ELR (cell line): ENCODE measurements around the gene TEC.
"Not testable (repeated sequence)": the region's sequence is repeated elsewhere in the genome, so short reads cannot be mapped to it uniquely, and the experiment has no call there.

Experiments
- DNase-seq: peaks from one replicate; pipeline ENCODE4 v3.0.0-alpha.2; 2015; ENCODE audit warnings: low read depth

Gene TEC

GRCh38 chr4:48242511-48243195 lies 27.0 kb downstream of the TEC start:
- DNase-seq = no peak

DNA sequence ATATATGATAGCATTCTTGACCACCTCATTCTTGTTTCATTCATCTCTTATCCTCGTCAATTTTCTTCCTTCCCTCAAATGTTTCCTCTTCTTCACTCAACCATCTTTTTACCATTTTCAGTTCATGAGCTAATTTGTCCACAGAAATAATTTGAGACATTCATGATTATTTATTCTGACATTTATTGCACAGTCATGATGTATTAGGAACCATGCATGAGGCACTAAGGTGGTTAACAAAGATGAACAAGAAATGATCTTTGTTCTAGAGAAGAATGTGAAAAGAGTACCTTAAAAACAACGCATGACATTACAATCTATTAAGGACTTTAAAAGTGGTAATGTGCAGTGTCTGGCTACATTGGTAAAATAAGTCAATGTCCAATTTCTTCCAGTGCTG lies 27.9 kb downstream of the TEC start:
- no peak for DNase-seq

GRCh38 chr4:48237996-48238645 lies 31.5 kb downstream of the TEC start:
- DNase-seq = peak; percentile 9

DNA sequence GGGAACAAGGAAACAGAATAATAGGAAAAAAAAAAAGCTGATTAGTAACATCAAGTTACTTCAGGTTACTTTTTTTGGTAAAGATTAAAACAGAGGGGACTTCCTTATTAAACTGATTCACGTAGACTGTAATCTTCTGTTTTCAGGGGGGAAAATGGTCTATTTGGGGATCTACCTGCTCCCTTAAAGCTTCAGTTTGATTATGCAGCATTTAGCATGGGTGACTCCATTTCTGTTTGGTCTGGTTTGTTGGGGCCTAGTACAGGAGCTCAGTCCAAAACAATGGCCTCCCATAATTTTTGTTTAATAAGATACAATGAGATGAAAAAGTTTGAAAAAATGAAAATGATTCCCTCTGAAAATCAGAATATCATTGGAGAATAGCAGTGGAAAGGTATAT lies 34.6 kb downstream of the TEC start:
- DNase-seq = no peak

GRCh38 chr4:48234575-48234974 lies 35.1 kb downstream of the TEC start:
- DNase-seq = no peak

DNA sequence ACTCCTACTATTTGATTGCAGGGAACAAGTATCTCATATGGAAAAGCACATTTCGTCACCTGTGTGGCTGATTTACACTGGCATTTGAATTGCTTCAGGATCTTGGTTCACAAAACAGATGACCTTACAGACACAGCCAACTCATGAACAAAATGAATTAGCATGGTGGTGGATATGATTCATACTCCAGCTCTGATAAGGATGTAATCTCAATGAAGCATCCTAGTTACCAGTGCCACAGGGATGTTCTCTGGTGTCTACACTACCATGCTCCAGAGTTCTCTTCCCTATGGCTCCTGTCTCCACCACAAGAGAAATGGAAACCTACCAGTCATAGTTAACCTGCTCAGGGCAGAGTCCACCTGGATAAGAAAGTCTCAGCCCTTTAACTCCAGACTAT lies 40.7 kb downstream of the TEC start:
- DNase-seq = no peak

DNA sequence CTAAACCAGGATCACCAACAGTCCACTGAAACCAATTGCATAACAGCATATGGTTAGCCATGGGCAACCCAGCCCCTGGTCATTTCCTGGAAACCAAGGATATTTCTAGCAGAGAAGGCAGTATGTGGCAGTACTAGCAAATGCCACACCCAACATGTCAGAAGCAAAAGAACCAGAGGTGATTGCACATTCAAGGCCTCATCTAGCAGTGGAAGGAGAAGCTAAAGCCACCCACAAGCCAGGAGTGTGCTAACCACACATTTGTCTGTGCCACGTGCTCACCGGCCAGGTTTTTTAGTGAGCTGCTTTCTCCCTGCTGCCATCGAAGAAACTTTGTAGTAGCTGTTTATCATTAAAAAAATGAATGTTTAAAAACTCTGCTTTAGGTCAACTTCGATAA lies 42.0 kb downstream of the TEC start:
- DNase-seq = no peak

- DNase-seq = no peak
These were observed 43.4 kb downstream of the TEC start for GRCh38 chr4:48226199-48226598.

DNA sequence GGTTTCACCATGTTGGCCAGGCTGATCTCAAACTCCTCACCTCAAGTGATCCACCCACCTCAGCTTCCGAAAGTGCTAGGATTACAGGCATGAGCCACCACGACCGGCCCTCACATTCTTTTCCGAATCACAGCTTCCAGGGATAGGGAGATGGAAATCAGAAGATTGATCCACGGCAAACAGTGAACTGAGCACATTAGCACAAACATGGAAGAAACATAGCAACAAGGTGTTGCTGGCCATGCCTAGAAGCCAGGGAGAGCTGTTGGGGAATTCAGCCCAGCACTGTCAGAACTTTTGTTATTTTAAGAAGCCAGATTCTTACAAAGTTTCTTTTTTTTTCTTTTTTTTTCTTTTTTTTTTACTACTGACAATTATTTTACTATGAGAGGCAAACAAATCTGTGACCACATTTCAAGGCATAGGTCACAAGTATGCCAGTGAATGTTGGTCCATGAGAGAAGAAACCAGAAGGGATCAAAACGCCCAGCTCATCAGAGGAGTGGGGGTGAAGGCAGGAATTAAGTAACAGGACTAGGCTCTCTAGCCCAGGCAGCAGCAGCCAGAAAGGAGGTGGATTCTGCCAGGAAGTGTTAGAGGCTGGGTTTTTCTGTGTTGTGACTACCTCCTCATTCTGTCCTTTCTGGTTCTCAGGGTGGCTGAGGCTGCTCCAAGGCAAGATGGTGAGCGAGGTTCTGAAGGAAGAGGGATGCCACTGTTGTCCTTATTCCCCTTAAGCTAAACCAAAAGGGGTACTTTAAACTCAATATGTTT lies 44.1 kb downstream of the TEC start:
- DNase-seq = no peak

DNA sequence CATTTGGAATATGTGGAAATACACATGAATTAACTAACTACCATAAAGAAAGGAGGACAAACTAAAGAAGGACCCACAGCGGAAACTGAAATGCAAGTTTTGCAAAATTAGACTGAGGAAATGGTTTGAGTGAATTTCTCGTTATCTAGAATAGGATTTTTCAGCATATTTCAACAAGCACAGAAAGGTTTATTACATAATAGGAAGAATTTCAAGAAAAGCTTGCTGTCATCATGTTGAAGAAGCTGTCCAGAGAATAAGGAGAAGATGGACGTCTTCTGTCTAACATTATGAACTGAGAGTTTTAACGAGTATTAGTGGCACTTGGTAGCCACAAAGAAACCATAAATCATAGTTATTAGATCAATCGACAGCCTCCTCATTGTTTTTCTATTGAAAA lies 45.0 kb downstream of the TEC start:
- no peak for DNase-seq

GRCh38 chr4:48223633-48224295 lies 45.9 kb downstream of the TEC start:
- peak; percentile 74 for DNase-seq

DNA sequence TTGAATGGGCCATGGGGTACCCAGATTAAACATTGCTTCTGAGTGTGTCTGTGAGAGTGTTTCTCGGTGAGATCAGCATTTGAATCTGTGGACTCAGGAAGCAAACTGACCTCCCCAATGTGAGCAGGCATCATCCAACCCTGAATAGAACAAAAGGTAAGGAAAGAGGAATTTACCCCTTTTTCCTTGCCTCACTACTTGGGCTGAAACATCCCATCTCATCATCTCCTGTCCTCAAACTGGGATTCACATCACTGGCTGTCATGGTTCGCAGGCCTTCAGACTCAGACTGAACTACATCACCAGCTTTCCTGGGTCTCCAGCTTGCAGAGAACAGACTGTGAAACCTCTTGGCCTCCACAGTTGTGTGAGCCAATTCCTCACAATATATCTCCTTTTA lies 47.1 kb downstream of the TEC start:
- DNase-seq = no peak

DNA sequence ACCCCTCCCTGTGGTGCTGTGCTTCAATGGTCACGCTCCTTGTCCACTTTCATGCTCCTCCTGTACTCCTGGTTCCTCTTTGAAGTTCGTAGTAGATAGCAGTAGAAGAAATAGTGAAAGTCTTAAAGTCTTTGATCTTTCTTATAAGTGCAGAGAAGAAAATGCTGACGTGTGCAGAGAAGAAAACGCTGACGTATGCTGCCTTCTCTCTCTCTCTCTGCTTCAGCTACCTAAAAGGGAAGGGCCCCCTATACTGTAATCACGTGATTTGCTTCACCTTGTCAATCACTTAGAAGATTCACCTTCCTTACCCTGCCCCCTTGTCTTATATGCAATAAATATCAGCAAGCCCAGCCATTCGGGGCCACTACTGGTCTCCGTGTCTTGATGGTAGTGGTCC lies 50.2 kb downstream of the TEC start:
- DNase-seq = not testable (repeated sequence)

DNA sequence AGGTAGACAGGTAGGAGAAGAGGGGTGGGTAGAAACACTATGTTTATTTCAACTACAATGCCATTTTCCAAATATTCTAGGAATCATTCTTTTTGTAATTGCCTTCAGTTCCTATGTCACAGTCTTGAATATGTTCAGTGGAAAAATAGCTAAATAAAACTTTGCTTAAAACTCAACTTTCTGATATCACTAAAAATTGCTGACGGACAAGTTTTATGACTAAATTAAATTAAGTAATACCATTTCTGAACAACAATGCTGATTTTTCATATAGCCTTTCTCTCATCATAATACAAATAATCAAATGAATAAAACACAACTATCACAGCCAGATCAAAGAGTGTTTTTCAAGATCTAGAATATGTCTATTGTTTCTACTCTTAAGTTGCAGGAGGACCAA lies 53.1 kb downstream of the TEC start:
- no peak for DNase-seq

GRCh38 chr4:48215977-48216376 lies 53.7 kb downstream of the TEC start:
- DNase-seq = no peak

- no peak for DNase-seq
These were observed 57.5 kb downstream of the TEC start for GRCh38 chr4:48212165-48212564.

DNA sequence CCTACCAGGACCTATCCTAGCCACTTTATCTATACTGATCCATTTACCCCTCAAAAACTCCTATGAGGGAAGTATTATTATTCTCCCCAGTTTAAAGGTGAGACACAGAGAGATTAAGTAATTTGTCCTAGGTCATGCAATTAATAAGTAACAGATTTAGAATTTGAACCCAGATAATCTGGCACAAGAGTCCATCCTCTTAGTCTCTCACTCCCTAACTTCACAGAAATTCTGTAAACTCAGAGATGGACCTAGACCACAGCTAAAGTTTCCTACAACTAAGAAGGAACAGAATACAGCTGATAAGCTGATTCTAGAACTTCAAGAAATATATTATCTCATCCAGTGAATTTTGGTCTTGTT lies 58.7 kb downstream of the TEC start:
- no peak for DNase-seq

GRCh38 chr4:48205626-48206025 lies 64.0 kb downstream of the TEC start:
- DNase-seq = no peak

DNA sequence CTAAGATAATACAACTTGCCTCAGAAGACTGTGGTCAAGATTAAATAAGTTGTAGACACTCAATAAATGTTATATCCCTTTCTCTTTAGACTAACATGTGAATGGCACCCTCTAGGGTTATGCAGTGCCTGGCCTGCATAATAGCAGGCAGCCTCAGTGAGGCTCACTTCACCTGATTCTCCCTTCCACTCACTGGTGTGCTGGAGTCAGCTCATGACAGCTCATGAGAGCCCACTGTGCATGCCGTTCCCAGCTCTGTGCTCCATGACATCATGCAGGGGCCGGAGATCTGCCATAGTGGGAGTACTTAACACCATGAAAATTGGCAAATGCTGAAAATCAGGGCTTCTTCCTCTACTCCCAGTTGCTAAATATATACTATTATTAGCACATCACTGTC lies 64.5 kb downstream of the TEC start:
- DNase-seq = no peak

GRCh38 chr4:48203819-48204218 lies 65.8 kb downstream of the TEC start:
- no peak for DNase-seq

DNA sequence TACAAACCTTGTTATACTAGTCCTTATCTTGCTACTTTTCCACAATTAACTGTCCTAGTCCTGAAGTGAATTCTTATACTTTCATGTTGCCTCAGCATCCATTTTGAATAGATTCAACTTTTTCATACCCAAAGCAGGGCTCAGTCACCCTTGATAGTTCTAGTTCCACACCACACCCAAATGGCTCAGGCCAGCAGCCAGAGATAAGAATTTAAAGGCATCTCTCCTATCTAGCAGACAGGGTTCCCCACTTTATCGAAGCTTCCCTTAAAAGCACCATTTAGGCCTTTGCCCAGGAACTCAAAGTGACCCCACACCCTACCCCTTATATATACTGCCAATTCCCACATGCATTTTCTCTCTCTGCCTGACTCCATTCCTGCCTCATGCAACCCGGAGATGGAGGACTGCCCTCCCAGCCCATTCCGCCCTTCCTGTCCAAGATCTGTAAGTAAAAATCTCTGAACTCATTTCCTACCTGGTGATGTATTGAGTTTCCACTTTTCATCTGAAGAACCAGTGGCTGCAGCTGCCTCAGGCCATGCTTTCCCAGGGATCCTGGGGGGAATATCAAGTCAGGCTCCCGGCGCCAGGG lies 71.9 kb downstream of the TEC start:
- no peak for DNase-seq

GRCh38 chr4:48196758-48197504 lies 72.7 kb downstream of the TEC start:
- no peak for DNase-seq
